ENCODE measurements around the gene XIRP2.
"Not testable (repeated sequence)": the region's sequence is repeated elsewhere in the genome, so short reads cannot be mapped to it uniquely, and the experiment has no call there.

The XIRP2 gene

GRCh38 chr2:167048829-167049228 is 160.5 kb downstream of the XIRP2 start:
- DNase-seq (ENCODE audit: low spot score): no peak
- TF ChIP-seq, protein P1, sequence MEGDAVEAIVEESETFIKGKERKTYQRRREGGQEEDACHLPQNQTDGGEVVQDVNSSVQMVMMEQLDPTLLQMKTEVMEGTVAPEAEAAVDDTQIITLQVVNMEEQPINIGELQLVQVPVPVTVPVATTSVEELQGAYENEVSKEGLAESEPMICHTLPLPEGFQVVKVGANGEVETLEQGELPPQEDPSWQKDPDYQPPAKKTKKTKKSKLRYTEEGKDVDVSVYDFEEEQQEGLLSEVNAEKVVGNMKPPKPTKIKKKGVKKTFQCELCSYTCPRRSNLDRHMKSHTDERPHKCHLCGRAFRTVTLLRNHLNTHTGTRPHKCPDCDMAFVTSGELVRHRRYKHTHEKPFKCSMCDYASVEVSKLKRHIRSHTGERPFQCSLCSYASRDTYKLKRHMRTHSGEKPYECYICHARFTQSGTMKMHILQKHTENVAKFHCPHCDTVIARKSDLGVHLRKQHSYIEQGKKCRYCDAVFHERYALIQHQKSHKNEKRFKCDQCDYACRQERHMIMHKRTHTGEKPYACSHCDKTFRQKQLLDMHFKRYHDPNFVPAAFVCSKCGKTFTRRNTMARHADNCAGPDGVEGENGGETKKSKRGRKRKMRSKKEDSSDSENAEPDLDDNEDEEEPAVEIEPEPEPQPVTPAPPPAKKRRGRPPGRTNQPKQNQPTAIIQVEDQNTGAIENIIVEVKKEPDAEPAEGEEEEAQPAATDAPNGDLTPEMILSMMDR (IDR thresholded peaks at IDR 0.05; ENCODE audit: borderline replicate concordance, control extremely low read depth, extremely low read depth, insufficient read depth, missing control alignments): no peak
- in situ Hi-C loops (cut with MboI; ENCODE audit: low sequenced_read_pairs, unreplicated experiment): no loop called here

GRCh38 chr2:167049659-167050058 is 161.4 kb downstream of the XIRP2 start:
- TF ChIP-seq, protein P1 (IDR thresholded peaks at IDR 0.05; ENCODE audit: borderline replicate concordance, control extremely low read depth, extremely low read depth, insufficient read depth, missing control alignments): no peak
- DNase-seq (ENCODE audit: low spot score): no peak

GRCh38 chr2:167052825-167053224 is 164.5 kb downstream of the XIRP2 start:
- DNase-seq (ENCODE audit: low spot score): no peak
- TF ChIP-seq, protein P1 (IDR thresholded peaks at IDR 0.05; ENCODE audit: borderline replicate concordance, control extremely low read depth, extremely low read depth, insufficient read depth, missing control alignments): no peak
- in situ Hi-C loops (cut with MboI; ENCODE audit: low sequenced_read_pairs, unreplicated experiment): no loop called here

More at GRCh38 chr2:167049659-167050058, 161.4 kb downstream of the XIRP2 start:
- in situ Hi-C loops (cut with MboI; ENCODE audit: low sequenced_read_pairs, unreplicated experiment): no loop called here

- in situ Hi-C loops (cut with MboI; ENCODE audit: low sequenced_read_pairs, unreplicated experiment): no loop called here
- TF ChIP-seq, protein P1 (IDR thresholded peaks at IDR 0.05; ENCODE audit: borderline replicate concordance, control extremely low read depth, extremely low read depth, insufficient read depth, missing control alignments): no peak
Observed at GRCh38 chr2:167054881-167055280, 166.6 kb downstream of the XIRP2 start.

GRCh38 chr2:167057446-167057845 is 169.2 kb downstream of the XIRP2 start:
- TF ChIP-seq, protein P1 (IDR thresholded peaks at IDR 0.05; ENCODE audit: borderline replicate concordance, control extremely low read depth, extremely low read depth, insufficient read depth, missing control alignments): no peak
- DNase-seq (ENCODE audit: low spot score): no peak
- in situ Hi-C loops (cut with MboI; ENCODE audit: low sequenced_read_pairs, unreplicated experiment): no loop called here

More at GRCh38 chr2:167054881-167055280, 166.6 kb downstream of the XIRP2 start:
- DNase-seq (ENCODE audit: low spot score): no peak

- TF ChIP-seq, protein P1 (IDR thresholded peaks at IDR 0.05; ENCODE audit: borderline replicate concordance, control extremely low read depth, extremely low read depth, insufficient read depth, missing control alignments): no peak
- no peak for DNase-seq (ENCODE audit: low spot score)
- in situ Hi-C loops (cut with MboI; ENCODE audit: low sequenced_read_pairs, unreplicated experiment): no loop called here
Observed at GRCh38 chr2:167059173-167059572, 170.9 kb downstream of the XIRP2 start.

DNA sequence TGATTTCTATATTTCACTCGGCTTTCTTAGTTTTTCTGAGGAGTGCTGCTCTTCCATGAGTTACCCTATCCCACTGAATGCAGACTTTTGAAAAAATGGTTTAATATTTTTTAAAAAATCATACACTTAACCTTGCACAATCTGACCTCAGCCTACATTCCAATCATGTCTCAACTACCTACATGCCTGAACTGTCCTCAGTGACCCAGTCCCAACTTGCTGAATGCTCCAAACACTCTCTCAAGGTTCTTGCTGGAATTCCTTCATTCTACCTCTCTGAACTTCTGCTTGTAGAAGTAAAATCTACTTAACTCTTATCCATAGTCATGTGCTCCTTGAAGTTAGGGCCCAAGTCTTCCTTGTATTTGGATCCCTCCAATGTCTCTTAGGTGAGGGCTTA is 181.6 kb downstream of the XIRP2 start:
- TF ChIP-seq, protein P1 (IDR thresholded peaks at IDR 0.05; ENCODE audit: borderline replicate concordance, control extremely low read depth, extremely low read depth, insufficient read depth, missing control alignments): no peak
- DNase-seq (ENCODE audit: low spot score): no peak
- in situ Hi-C loops (cut with MboI; ENCODE audit: low sequenced_read_pairs, unreplicated experiment): no loop called here

DNA sequence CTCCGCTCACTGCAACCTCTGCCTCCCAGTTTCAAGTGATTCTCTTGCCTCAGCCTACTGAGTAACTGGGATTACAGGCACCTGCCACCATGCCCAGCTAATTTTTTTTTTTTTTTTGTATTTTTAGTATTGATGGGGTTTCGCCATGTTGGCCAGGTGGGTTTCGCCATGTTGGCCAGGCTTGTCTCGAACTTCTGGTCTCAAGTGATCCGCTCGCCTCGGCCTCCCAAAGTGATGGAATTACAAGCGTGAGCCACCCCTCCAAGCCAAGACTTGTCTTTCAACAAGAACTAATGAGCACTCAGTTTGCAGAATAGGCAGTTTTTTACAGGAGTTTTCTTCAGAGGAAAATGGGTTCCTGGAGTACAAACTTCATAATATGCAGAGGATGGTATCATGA is 187.4 kb downstream of the XIRP2 start:
- in situ Hi-C loops (cut with MboI; ENCODE audit: low sequenced_read_pairs, unreplicated experiment); DNase-seq (ENCODE audit: low spot score): not testable (repeated sequence)

- in situ Hi-C loops (cut with MboI; ENCODE audit: low sequenced_read_pairs, unreplicated experiment): not testable (repeated sequence)
Observed at GRCh38 chr2:167098931-167099330, 210.7 kb downstream of the XIRP2 start.

More at GRCh38 chr2:167098931-167099330, 210.7 kb downstream of the XIRP2 start:
- DNase-seq (ENCODE audit: low spot score): not testable (repeated sequence)

Measured in GM13976 (cell line).